ENCODE measurements around the gene SCN7A. TPM values are rescaled to one million over a fixed set of nuclear protein-coding genes. Genes with fewer than 3 reads are reported as not detected.

SCN7A gene
- total RNA-seq, 1 experiment from 2014 or later: 0.17 TPM

GRCh38 chr2:166444306-166444705 lies 49.7 kb downstream of the SCN7A start:
- DNase-seq (ENCODE audit: low spot score): no peak

GRCh38 chr2:166440313-166440712 lies 53.7 kb downstream of the SCN7A start:
- H3K4me1 Mint-ChIP-seq: peaks cover 8% of the 10 kb centered on the region
- CTCF ChIA-PET: no interaction called here
- TF ChIP-seq ESRRA (CRISPR knock-in tag; IDR thresholded peaks at IDR 0.05; ENCODE audit: borderline replicate concordance): no peak
- TF ChIP-seq HMGA2 (CRISPR knock-in tag; IDR thresholded peaks at IDR 0.05): peak; percentile 77
- H3K27ac Mint-ChIP-seq: no peak overlapping the region
- no peak overlapping the region for H3K4me3 Mint-ChIP-seq
- peaks cover 15% of the 10 kb centered on the region for H3K36me3 Mint-ChIP-seq
- H3K9me3 Mint-ChIP-seq: peaks cover 22% of the 10 kb centered on the region
- POLR2A ChIA-PET: no interaction called here
- no peaks in the 10 kb centered on the region; the same call in 1 of the 2 replicates for H3K27me3 Mint-ChIP-seq (ENCODE audit: low read depth)
- DNase-seq (ENCODE audit: low spot score) (no peak), ATAC-seq (no peak)

More at GRCh38 chr2:166444306-166444705, 49.7 kb downstream of the SCN7A start:
- ChIA-PET POLR2A (no interaction called here), CTCF (no interaction called here)
- Mint-ChIP-seq H3K4me1 (no peaks in the 10 kb centered on the region), H3K36me3 (no peaks in the 10 kb centered on the region), H3K9me3 (no peaks in the 10 kb centered on the region; the same call in 1 of the 2 replicates), H3K27ac (no peak overlapping the region), H3K4me3 (no peak overlapping the region), H3K27me3 (ENCODE audit: low read depth) (no peaks in the 10 kb centered on the region)
- ATAC-seq: no peak
- TF ChIP-seq CBFB (CRISPR knock-in tag; IDR thresholded peaks at IDR 0.05; ENCODE audit: low read depth): no peak
- TF ChIP-seq, protein P1, sequence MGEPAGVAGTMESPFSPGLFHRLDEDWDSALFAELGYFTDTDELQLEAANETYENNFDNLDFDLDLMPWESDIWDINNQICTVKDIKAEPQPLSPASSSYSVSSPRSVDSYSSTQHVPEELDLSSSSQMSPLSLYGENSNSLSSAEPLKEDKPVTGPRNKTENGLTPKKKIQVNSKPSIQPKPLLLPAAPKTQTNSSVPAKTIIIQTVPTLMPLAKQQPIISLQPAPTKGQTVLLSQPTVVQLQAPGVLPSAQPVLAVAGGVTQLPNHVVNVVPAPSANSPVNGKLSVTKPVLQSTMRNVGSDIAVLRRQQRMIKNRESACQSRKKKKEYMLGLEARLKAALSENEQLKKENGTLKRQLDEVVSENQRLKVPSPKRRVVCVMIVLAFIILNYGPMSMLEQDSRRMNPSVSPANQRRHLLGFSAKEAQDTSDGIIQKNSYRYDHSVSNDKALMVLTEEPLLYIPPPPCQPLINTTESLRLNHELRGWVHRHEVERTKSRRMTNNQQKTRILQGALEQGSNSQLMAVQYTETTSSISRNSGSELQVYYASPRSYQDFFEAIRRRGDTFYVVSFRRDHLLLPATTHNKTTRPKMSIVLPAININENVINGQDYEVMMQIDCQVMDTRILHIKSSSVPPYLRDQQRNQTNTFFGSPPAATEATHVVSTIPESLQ (CRISPR knock-in tag; IDR thresholded peaks at IDR 0.05): no peak
- TF ChIP-seq ZNF281 (CRISPR knock-in tag; IDR thresholded peaks at IDR 0.05): no peak

- H3K4me1 Mint-ChIP-seq: peaks cover 8% of the 10 kb centered on the region
- POLR2A ChIA-PET: no interaction called here
- TF ChIP-seq ZNF232 (CRISPR knock-in tag; IDR thresholded peaks at IDR 0.05): no peak
- TF ChIP-seq, protein P2, sequence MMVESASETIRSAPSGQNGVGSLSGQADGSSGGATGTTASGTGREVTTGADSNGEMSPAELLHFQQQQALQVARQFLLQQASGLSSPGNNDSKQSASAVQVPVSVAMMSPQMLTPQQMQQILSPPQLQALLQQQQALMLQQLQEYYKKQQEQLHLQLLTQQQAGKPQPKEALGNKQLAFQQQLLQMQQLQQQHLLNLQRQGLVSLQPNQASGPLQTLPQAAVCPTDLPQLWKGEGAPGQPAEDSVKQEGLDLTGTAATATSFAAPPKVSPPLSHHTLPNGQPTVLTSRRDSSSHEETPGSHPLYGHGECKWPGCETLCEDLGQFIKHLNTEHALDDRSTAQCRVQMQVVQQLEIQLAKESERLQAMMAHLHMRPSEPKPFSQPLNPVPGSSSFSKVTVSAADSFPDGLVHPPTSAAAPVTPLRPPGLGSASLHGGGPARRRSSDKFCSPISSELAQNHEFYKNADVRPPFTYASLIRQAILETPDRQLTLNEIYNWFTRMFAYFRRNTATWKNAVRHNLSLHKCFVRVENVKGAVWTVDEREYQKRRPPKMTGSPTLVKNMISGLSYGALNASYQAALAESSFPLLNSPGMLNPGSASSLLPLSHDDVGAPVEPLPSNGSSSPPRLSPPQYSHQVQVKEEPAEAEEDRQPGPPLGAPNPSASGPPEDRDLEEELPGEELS (CRISPR knock-in tag; IDR thresholded peaks at IDR 0.05): no peak
- no peak for TF ChIP-seq EMX1 (CRISPR knock-in tag; IDR thresholded peaks at IDR 0.05)
- TF ChIP-seq, protein P3, sequence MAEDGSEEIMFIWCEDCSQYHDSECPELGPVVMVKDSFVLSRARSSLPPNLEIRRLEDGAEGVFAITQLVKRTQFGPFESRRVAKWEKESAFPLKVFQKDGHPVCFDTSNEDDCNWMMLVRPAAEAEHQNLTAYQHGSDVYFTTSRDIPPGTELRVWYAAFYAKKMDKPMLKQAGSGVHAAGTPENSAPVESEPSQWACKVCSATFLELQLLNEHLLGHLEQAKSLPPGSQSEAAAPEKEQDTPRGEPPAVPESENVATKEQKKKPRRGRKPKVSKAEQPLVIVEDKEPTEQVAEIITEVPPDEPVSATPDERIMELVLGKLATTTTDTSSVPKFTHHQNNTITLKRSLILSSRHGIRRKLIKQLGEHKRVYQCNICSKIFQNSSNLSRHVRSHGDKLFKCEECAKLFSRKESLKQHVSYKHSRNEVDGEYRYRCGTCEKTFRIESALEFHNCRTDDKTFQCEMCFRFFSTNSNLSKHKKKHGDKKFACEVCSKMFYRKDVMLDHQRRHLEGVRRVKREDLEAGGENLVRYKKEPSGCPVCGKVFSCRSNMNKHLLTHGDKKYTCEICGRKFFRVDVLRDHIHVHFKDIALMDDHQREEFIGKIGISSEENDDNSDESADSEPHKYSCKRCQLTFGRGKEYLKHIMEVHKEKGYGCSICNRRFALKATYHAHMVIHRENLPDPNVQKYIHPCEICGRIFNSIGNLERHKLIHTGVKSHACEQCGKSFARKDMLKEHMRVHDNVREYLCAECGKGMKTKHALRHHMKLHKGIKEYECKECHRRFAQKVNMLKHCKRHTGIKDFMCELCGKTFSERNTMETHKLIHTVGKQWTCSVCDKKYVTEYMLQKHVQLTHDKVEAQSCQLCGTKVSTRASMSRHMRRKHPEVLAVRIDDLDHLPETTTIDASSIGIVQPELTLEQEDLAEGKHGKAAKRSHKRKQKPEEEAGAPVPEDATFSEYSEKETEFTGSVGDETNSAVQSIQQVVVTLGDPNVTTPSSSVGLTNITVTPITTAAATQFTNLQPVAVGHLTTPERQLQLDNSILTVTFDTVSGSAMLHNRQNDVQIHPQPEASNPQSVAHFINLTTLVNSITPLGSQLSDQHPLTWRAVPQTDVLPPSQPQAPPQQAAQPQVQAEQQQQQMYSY (CRISPR knock-in tag; IDR thresholded peaks at IDR 0.05): no peak
- no peak for TF ChIP-seq HMGXB4 (CRISPR knock-in tag; IDR thresholded peaks at IDR 0.05)
- TF ChIP-seq MYBL2 (CRISPR knock-in tag; IDR thresholded peaks at IDR 0.05): no peak
- no peak for TF ChIP-seq MAX (CRISPR knock-in tag; IDR thresholded peaks at IDR 0.05)
- TF ChIP-seq FOXP1 (CRISPR knock-in tag; IDR thresholded peaks at IDR 0.05; ENCODE audit: borderline replicate concordance): no peak
- TF ChIP-seq ZNF219 (CRISPR knock-in tag; IDR thresholded peaks at IDR 0.05; ENCODE audit: borderline replicate concordance): no peak
- no peak for TF ChIP-seq KAT7 (CRISPR knock-in tag; IDR thresholded peaks at IDR 0.05; ENCODE audit: borderline replicate concordance)
- TF ChIP-seq, protein P4, sequence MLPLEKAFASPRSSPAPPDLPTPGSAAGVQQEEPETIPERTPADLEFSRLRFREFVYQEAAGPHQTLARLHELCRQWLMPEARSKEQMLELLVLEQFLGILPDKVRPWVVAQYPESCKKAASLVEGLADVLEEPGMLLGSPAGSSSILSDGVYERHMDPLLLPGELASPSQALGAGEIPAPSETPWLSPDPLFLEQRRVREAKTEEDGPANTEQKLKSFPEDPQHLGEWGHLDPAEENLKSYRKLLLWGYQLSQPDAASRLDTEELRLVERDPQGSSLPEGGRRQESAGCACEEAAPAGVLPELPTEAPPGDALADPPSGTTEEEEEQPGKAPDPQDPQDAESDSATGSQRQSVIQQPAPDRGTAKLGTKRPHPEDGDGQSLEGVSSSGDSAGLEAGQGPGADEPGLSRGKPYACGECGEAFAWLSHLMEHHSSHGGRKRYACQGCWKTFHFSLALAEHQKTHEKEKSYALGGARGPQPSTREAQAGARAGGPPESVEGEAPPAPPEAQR (CRISPR knock-in tag; IDR thresholded peaks at IDR 0.05): no peak
- TF ChIP-seq GTF2I (CRISPR knock-in tag; conservative IDR thresholded peaks at IDR 0.05): no peak
- no peak for TF ChIP-seq SMAD4 (CRISPR knock-in tag; IDR thresholded peaks at IDR 0.05)
- H3K9me3 Mint-ChIP-seq: peaks cover 22% of the 10 kb centered on the region
- no peak for DNase-seq (ENCODE audit: low spot score)
- no peak for ATAC-seq
- no peak overlapping the region for H3K4me3 Mint-ChIP-seq
- CTCF ChIA-PET: no interaction called here
- H3K36me3 Mint-ChIP-seq: peaks cover 15% of the 10 kb centered on the region
- H3K27ac Mint-ChIP-seq: no peak overlapping the region
- no peaks in the 10 kb centered on the region; the same call in 1 of the 2 replicates for H3K27me3 Mint-ChIP-seq (ENCODE audit: low read depth)
Observed at GRCh38 chr2:166439078-166439477, 55.0 kb downstream of the SCN7A start.

Measured in WTC11 (cell line).